Osteoblast (primary cell): ENCODE measurements around the gene NCKAP5. TPM values are rescaled to one million over a fixed set of nuclear protein-coding genes. Genes with fewer than 3 reads are reported as not detected.

Source experiments
- DNase-seq: peaks from one replicate; pipeline ENCODE4 v3.0.0; 2011; ENCODE audit warnings: low spot score, mixed read lengths; ENCODE audit not compliant: insufficient read length; ENCODE audit errors: missing footprints
- H2AFZ ChIP-seq: 2 replicates; pipeline ENCODE4 v1.6.0; 2011; ENCODE audit warnings: mild to moderate bottlenecking, low read length
- H3K27ac ChIP-seq: 2 replicates; pipeline ENCODE4 v1.5.1; 2011; ENCODE audit warnings: mild to moderate bottlenecking, low read depth, low read length, moderate library complexity
- H3K27me3 ChIP-seq: 2 replicates; pipeline ENCODE4 v1.6.0; 2012; ENCODE audit warnings: mild to moderate bottlenecking, control low read depth, inconsistent platforms, low read length, moderate library complexity; ENCODE audit not compliant: insufficient read depth
- H3K36me3 ChIP-seq: 2 replicates; pipeline ENCODE4 v1.5.1; 2011; ENCODE audit warnings: mild to moderate bottlenecking, low read length, control low read depth, moderate library complexity; ENCODE audit not compliant: insufficient read depth
- H3K4me1 ChIP-seq: 2 replicates; pipeline ENCODE4 v1.5.1; 2011; ENCODE audit warnings: mild to moderate bottlenecking, low read length, control low read depth, moderate library complexity; ENCODE audit not compliant: insufficient read depth
- H3K4me2 ChIP-seq: 2 replicates; pipeline ENCODE4 v1.6.0; 2011; ENCODE audit warnings: mild to moderate bottlenecking, low read length; ENCODE audit not compliant: insufficient read depth
- H3K4me3 ChIP-seq: fragments of 200-600 bp; sonication (generic); 3 replicates; pipeline ENCODE4 v1.5.1; 2012; ENCODE audit warnings: mild to moderate bottlenecking, low read length, inconsistent platforms; ENCODE audit not compliant: insufficient read depth
- H3K79me2 ChIP-seq: 2 replicates; pipeline ENCODE4 v1.6.0; 2012; ENCODE audit warnings: mild to moderate bottlenecking, low read length, control low read depth, inconsistent platforms; ENCODE audit not compliant: insufficient read depth
- H3K9me3 ChIP-seq: 2 replicates; pipeline ENCODE4 v1.5.1; 2011; ENCODE audit warnings: low read depth, low read length, control low read depth
- H4K20me1 ChIP-seq: 2 replicates; pipeline ENCODE4 v1.6.0; 2012; ENCODE audit warnings: mild to moderate bottlenecking, low read length, control low read depth; ENCODE audit not compliant: insufficient read depth
- total RNA-seq: library from RNA; depleted of rRNA; stranded (reverse); fragments of >200 nt; gene quantifications from 2 replicates; pipeline ENCODE4 v1.2.3, GENCODE V29; 2012
- TF ChIP-seq, protein P1 (sequence below): IDR thresholded peaks from 2 replicates; pipeline ENCODE4 v1.5.1; 2011; ENCODE audit warnings: mild to moderate bottlenecking, low read depth, low read length, moderate library complexity; ENCODE audit errors: extremely low read depth

NCKAP5 gene
- total RNA-seq, 1 donor: 1.8 TPM

DNA sequence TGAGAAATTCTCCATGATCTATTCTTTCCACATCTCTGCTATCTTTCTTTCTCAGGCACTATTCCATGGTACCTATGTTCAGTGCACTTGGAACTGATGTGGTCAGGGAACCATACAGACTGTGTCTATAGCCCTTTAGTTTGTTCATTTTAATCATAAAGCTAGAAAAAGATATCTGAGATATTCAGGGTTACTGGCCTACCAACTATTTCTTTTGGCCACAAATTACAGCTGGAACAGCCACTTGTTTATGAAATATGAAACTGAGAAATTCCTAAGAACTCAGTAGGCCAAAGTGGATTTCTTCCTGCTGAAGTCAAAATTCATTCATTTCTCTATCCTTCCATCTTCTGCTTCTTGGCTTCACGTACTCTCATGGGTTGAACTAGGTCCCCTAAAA lies 875.4 kb downstream of the NCKAP5 start:
- TF ChIP-seq, protein P1, sequence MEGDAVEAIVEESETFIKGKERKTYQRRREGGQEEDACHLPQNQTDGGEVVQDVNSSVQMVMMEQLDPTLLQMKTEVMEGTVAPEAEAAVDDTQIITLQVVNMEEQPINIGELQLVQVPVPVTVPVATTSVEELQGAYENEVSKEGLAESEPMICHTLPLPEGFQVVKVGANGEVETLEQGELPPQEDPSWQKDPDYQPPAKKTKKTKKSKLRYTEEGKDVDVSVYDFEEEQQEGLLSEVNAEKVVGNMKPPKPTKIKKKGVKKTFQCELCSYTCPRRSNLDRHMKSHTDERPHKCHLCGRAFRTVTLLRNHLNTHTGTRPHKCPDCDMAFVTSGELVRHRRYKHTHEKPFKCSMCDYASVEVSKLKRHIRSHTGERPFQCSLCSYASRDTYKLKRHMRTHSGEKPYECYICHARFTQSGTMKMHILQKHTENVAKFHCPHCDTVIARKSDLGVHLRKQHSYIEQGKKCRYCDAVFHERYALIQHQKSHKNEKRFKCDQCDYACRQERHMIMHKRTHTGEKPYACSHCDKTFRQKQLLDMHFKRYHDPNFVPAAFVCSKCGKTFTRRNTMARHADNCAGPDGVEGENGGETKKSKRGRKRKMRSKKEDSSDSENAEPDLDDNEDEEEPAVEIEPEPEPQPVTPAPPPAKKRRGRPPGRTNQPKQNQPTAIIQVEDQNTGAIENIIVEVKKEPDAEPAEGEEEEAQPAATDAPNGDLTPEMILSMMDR: no peak
- H2AFZ ChIP-seq: no peak overlapping the region
- H3K36me3 ChIP-seq: no peaks in the 10 kb centered on the region
- no peaks in the 10 kb centered on the region for H3K79me2 ChIP-seq
- H3K27ac ChIP-seq: no peak overlapping the region
- H3K9me3 ChIP-seq: no peaks in the 10 kb centered on the region
- H3K27me3 ChIP-seq: no peaks in the 10 kb centered on the region
- H3K4me2 ChIP-seq: peak overlapping the region; percentile 13
- H4K20me1 ChIP-seq: no peaks in the 10 kb centered on the region
- H3K4me3 ChIP-seq: no peak overlapping the region
- peaks cover 16% of the 10 kb centered on the region for H3K4me1 ChIP-seq
- no peak for DNase-seq

DNA sequence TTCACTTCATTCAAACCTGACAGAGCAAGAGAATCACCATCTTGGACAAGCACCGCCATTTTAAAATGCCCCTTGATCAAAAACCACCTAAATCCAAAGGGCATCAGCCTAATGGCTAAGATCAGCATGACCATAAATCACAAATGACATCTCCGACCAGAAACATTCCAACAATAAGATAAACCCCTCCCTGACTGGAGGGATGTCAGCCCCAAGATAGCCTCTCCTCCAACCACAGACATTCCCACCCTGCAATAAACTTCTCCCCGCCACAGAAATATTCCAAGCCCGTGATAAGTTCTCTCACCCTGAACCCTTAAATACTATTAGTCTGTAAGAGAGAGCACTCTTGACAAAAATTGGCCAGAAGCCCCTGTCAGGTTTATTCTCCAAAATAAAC lies 876.7 kb downstream of the NCKAP5 start:
- H3K27ac ChIP-seq: no peak overlapping the region
- TF ChIP-seq, protein P1: no peak

DNA sequence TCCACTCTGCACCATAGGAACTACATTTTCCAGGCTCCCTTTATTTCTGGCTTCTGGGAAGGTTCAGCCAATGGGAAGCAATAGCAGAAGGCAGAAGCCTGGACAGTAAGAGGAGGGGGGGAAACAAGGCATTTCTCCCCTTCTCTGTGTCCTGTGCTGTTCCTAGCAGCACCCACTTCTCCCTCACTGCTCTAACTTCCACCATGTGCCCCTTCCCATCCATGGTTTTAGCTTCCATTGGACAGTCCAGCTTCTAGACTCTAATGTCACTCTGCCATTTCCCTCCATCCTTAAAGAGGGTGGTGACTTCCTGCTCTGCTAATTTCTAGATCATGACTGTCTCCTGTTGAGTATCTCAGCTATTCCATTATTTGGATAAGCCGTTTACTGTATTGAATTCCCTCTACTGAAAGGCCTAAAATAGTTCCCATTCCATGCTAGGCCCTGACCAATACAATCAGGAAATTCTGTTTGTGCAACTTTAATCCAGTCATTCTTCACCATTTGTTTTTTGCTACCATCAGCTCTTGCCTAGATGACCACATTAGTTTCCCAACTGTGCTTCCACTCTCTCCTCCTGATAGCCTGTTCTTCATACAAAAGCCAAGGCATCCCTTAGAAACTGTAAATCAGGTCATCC lies 877.5 kb downstream of the NCKAP5 start:
- Histone ChIP-seq H3K27me3 (no peaks in the 10 kb centered on the region), H3K4me3 (no peak overlapping the region), H3K79me2 (no peaks in the 10 kb centered on the region), H3K36me3 (no peaks in the 10 kb centered on the region), H2AFZ (peak overlapping the region; percentile 35), H3K4me2 (no peak overlapping the region), H3K27ac (no peak overlapping the region), H3K9me3 (no peaks in the 10 kb centered on the region), H4K20me1 (no peaks in the 10 kb centered on the region), H3K4me1 (peaks cover 16% of the 10 kb centered on the region)
- TF ChIP-seq, protein P1: no peak
- DNase-seq: no peak

More for the DNA sequence above, 876.7 kb downstream of the NCKAP5 start:
- no peaks in the 10 kb centered on the region for H3K79me2 ChIP-seq
- DNase-seq: no peak
- no peak overlapping the region for H3K4me2 ChIP-seq
- peaks cover 16% of the 10 kb centered on the region for H3K4me1 ChIP-seq
- H3K9me3 ChIP-seq: no peaks in the 10 kb centered on the region
- no peaks in the 10 kb centered on the region for H3K27me3 ChIP-seq
- H3K36me3 ChIP-seq: no peaks in the 10 kb centered on the region
- H2AFZ ChIP-seq: no peak overlapping the region
- H4K20me1 ChIP-seq: no peaks in the 10 kb centered on the region
- H3K4me3 ChIP-seq: no peak overlapping the region

DNA sequence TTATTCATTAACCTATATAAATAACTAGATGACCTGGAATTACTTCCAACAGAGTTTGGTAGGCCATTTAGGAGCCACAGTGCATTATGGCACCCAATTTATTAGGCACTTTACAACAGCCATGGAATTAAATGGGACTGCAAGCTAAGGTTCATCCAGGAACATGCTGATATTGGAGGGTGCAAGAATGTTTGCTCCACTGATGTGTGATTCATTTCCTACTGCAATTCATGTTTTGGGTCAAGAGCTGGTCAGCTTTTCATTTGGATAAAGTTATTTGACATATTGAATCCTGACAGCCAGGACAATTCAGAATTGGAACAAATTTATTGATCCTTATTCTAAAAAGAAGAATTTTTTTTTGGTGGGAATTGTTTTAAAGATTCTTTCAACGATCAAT lies 886.5 kb downstream of the NCKAP5 start:
- Histone ChIP-seq H2AFZ (no peak overlapping the region), H3K79me2 (no peaks in the 10 kb centered on the region), H3K27me3 (no peaks in the 10 kb centered on the region), H3K36me3 (no peaks in the 10 kb centered on the region), H3K9me3 (no peaks in the 10 kb centered on the region), H4K20me1 (no peaks in the 10 kb centered on the region), H3K4me3 (no peak overlapping the region), H3K4me2 (no peak overlapping the region), H3K27ac (no peak overlapping the region), H3K4me1 (peaks cover 22% of the 10 kb centered on the region)
- DNase-seq: no peak
- TF ChIP-seq, protein P1: no peak
